Measurements from ENCODE around the gene TEAD4.

Gene TEAD4

GRCh38 chr12:3032770-3033538, 73.8 kb downstream of the TEAD4 start:
- no peak for TF ChIP-seq CTCF (conservative IDR thresholded peaks at IDR 0.05; ENCODE audit: control insufficient read depth, insufficient read depth, low read depth, low read length)
- no peak for DNase-seq (ENCODE audit: low read depth)

GRCh38 chr12:3033539-3033867, 74.3 kb downstream of the TEAD4 start:
- DNase-seq (ENCODE audit: low read depth), result no peak
- no peak for TF ChIP-seq CTCF (conservative IDR thresholded peaks at IDR 0.05; ENCODE audit: control insufficient read depth, insufficient read depth, low read depth, low read length)
- no peak overlapping the region for H3K4me3 ChIP-seq (ENCODE audit: control insufficient read depth, low read depth, low read length)

More at GRCh38 chr12:3032770-3033538, 73.8 kb downstream of the TEAD4 start:
- no peak overlapping the region for H3K4me3 ChIP-seq (ENCODE audit: control insufficient read depth, low read depth, low read length)

- DNase-seq (ENCODE audit: low read depth), result peak; percentile 62
- TF ChIP-seq CTCF (conservative IDR thresholded peaks at IDR 0.05; ENCODE audit: control insufficient read depth, insufficient read depth, low read depth, low read length), result peak; percentile 78
- no peak overlapping the region for H3K4me3 ChIP-seq (ENCODE audit: control insufficient read depth, low read depth, low read length)
These were observed 75.0 kb downstream of the TEAD4 start for GRCh38 chr12:3034067-3034750.

GRCh38 chr12:3035171-3035570, 76.0 kb downstream of the TEAD4 start:
- DNase-seq (ENCODE audit: low read depth), result no peak
- H3K4me3 ChIP-seq (ENCODE audit: control insufficient read depth, low read depth, low read length), result no peak overlapping the region
- TF ChIP-seq CTCF (conservative IDR thresholded peaks at IDR 0.05; ENCODE audit: control insufficient read depth, insufficient read depth, low read depth, low read length), result no peak

GRCh38 chr12:3035815-3036702, 76.9 kb downstream of the TEAD4 start:
- H3K4me3 ChIP-seq (ENCODE audit: control insufficient read depth, low read depth, low read length), result no peak overlapping the region
- peak; percentile 51 for TF ChIP-seq CTCF (conservative IDR thresholded peaks at IDR 0.05; ENCODE audit: control insufficient read depth, insufficient read depth, low read depth, low read length)
- DNase-seq (ENCODE audit: low read depth), result peak; percentile 30

- no peak overlapping the region for H3K4me3 ChIP-seq (ENCODE audit: control insufficient read depth, low read depth, low read length)
- no peak for TF ChIP-seq CTCF (conservative IDR thresholded peaks at IDR 0.05; ENCODE audit: control insufficient read depth, insufficient read depth, low read depth, low read length)
- DNase-seq (ENCODE audit: low read depth), result no peak
These were observed 77.9 kb downstream of the TEAD4 start for GRCh38 chr12:3036901-3037600.
